ENCODE measurements around the gene GALNT14. TPM values are rescaled to one million over a fixed set of nuclear protein-coding genes. Genes with fewer than 3 reads are reported as not detected.

GALNT14 gene
- total RNA-seq, 1 donor from 2014 or later, result 7.4 TPM

DNA sequence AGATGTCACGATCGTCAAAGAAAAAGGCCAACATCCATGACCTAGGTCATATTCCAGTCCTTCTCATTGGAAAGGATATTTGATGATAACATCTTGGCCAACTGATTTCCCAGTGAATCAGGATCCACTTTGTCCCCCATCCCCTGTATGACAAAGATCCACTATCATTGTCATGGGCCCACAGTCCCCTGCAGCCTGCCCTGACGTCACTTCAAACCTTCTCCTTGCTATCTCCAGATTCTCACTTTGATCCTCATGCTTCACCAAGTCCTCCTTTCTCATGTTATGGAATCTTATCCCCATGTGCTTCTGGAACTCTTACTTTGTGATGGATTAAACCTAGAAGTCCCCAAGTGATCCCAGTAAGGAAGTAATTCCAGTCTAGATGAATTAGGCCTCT lies 25.7 kb downstream of the GALNT14 start:
- Mint-ChIP-seq H3K27ac (no peak overlapping the region), H3K27me3 (peaks cover 22% of the 10 kb centered on the region), H3K4me3 (no peak overlapping the region), H3K4me1 (ENCODE audit: unreplicated experiment) (no peaks in the 10 kb centered on the region), H3K36me3 (no peaks in the 10 kb centered on the region), H3K9me3 (no peaks in the 10 kb centered on the region)
- no peak for TF ChIP-seq CTCF (conservative IDR thresholded peaks at IDR 0.05)
- DNase-seq (ENCODE audit: extremely low spot score, unreplicated experiment), result no peak

- H3K9me3 Mint-ChIP-seq, result no peaks in the 10 kb centered on the region
- H3K27ac Mint-ChIP-seq, result no peak overlapping the region
- TF ChIP-seq CTCF (conservative IDR thresholded peaks at IDR 0.05), result no peak
- no peak overlapping the region for H3K4me3 Mint-ChIP-seq
- H3K27me3 Mint-ChIP-seq, result peaks cover 30% of the 10 kb centered on the region
- H3K36me3 Mint-ChIP-seq, result no peaks in the 10 kb centered on the region
- no peaks in the 10 kb centered on the region for H3K4me1 Mint-ChIP-seq (ENCODE audit: unreplicated experiment)
- DNase-seq (ENCODE audit: extremely low spot score, unreplicated experiment), result no peak
Measured at GRCh38 chr2:31110998-31111397, 27.2 kb downstream of the GALNT14 start.

GRCh38 chr2:31110431-31110830 lies 27.8 kb downstream of the GALNT14 start:
- Mint-ChIP-seq H3K4me3 (no peak overlapping the region), H3K9me3 (no peaks in the 10 kb centered on the region), H3K36me3 (no peaks in the 10 kb centered on the region), H3K27ac (no peak overlapping the region), H3K27me3 (peaks cover 31% of the 10 kb centered on the region), H3K4me1 (ENCODE audit: unreplicated experiment) (no peaks in the 10 kb centered on the region)
- no peak for DNase-seq (ENCODE audit: extremely low spot score, unreplicated experiment)
- no peak for TF ChIP-seq CTCF (conservative IDR thresholded peaks at IDR 0.05)

DNA sequence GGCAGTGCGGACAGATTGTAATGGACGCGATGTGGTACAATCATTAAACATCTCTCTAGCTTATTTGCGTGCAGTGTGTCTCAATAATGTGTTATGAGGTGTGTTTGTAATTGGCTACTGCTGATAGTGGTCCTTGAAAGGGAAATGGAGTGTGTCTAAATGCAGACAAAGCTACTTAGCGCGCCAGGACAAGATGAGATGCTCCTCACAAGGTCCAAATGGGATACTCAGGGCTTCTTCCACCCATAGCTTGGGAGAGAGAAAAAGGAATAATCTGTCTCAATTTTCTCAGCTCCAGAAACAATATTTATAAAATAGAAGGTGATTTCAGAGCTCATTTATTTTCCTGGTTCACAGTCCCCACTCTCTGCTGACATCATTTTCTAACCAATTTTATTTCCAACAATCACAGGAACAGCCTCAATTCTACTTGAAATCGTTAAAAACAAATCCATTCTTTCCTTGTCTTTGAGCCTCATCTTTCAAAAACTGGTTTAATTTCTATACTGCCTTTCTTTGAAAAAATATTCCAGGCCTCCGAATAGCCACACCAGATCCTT lies 28.5 kb downstream of the GALNT14 start:
- Mint-ChIP-seq H3K27me3 (peaks cover 34% of the 10 kb centered on the region), H3K36me3 (no peaks in the 10 kb centered on the region), H3K9me3 (no peaks in the 10 kb centered on the region), H3K4me1 (ENCODE audit: unreplicated experiment) (no peaks in the 10 kb centered on the region), H3K4me3 (no peak overlapping the region), H3K27ac (no peak overlapping the region)
- no peak for TF ChIP-seq CTCF (conservative IDR thresholded peaks at IDR 0.05)
- no peak for DNase-seq (ENCODE audit: extremely low spot score, unreplicated experiment)

GRCh38 chr2:31108561-31109286 lies 29.5 kb downstream of the GALNT14 start:
- H3K4me1 Mint-ChIP-seq (ENCODE audit: unreplicated experiment), result no peaks in the 10 kb centered on the region
- H3K27ac Mint-ChIP-seq, result no peak overlapping the region
- no peak for DNase-seq (ENCODE audit: extremely low spot score, unreplicated experiment)
- H3K9me3 Mint-ChIP-seq, result no peaks in the 10 kb centered on the region
- peaks cover 33% of the 10 kb centered on the region for H3K27me3 Mint-ChIP-seq
- no peak for TF ChIP-seq CTCF (conservative IDR thresholded peaks at IDR 0.05)
- no peaks in the 10 kb centered on the region for H3K36me3 Mint-ChIP-seq
- H3K4me3 Mint-ChIP-seq, result no peak overlapping the region

All from type B pancreatic cell (in vitro differentiated cells).